Measurements from ENCODE around the gene TXNDC11. TPM values are rescaled to one million over a fixed set of nuclear protein-coding genes. Genes with fewer than 3 reads are reported as not detected.

The TXNDC11 gene
- polyA plus RNA-seq, 1 donor (not counting 4 experiments of a cell fraction or from before 2014, with no cell fraction given): 35.9 TPM

GRCh38 chr16:11705311-11706025 is 37.2 kb downstream of the TXNDC11 start:
- no peak overlapping the region for H2AFZ ChIP-seq (ENCODE audit: control insufficient read depth, low read length)
- H3K36me3 ChIP-seq (ENCODE audit: control insufficient read depth in 2 of 2, extremely low read depth in 1 of 2, insufficient read depth in 2 of 2, low read length in 2 of 2): peaks cover 10 to 19% of the 10 kb centered on the region in 2 experiments
- no peak for DNase-seq (ENCODE audit: low read depth, low spot score)
- H4K20me1 ChIP-seq (ENCODE audit: control insufficient read depth, extremely low read depth, insufficient read depth, low read length): peaks cover 2% of the 10 kb centered on the region
- peaks cover 12% of the 10 kb centered on the region for H3K79me2 ChIP-seq (ENCODE audit: control insufficient read depth, insufficient read depth, low read length)
- peaks cover 2% of the 10 kb centered on the region for H3K9me1 ChIP-seq (ENCODE audit: control insufficient read depth, extremely low read depth, insufficient read depth, low read length)
- dilution Hi-C loops (cut with MboI; ENCODE audit: extremely low pct_ligation_motif_present, low sequenced_read_pairs): no loop called here
- no peak overlapping the region for H3K9ac ChIP-seq (ENCODE audit: control insufficient read depth, extremely low read depth, insufficient read depth, low read length)
- no peaks in the 10 kb centered on the region for H3K9me3 ChIP-seq (ENCODE audit: control insufficient read depth, low read depth, low read length)
- no peak overlapping the region for H3K27ac ChIP-seq (ENCODE audit: control insufficient read depth, insufficient read depth, low read length)
- TF ChIP-seq EZH2 (IDR thresholded peaks at IDR 0.05; ENCODE audit: low read length) (no peak), CTCF (optimal IDR thresholded peaks at IDR 0.05 in 1 of 3, IDR thresholded peaks at IDR 0.05 in 1 of 3, conservative IDR thresholded peaks at IDR 0.05 in 1 of 3; ENCODE audit: extremely low read depth in 1 of 3, insufficient read depth in 2 of 3, low read length in 3 of 3) (no peak)
- H3K4me2 ChIP-seq (ENCODE audit: control insufficient read depth, extremely low read depth, insufficient read depth, low read depth, low read length): no peak overlapping the region
- no peak for FAIRE-seq
- no peaks in the 10 kb centered on the region for H3K4me1 ChIP-seq (ENCODE audit: control insufficient read depth, extremely low read depth, insufficient read depth, low read length)
- H3K4me3 ChIP-seq (ENCODE audit: control insufficient read depth in 2 of 3, extremely low read depth in 1 of 3, insufficient read depth in 2 of 3, low read depth in 1 of 3, low read length in 3 of 3): no peak overlapping the region
- no peaks in the 10 kb centered on the region for H3K27me3 ChIP-seq (ENCODE audit: control insufficient read depth, extremely low read depth, insufficient read depth, low read length)

GRCh38 chr16:11700264-11701029 is 42.2 kb downstream of the TXNDC11 start:
- Histone ChIP-seq H3K36me3 (ENCODE audit: control insufficient read depth in 2 of 2, extremely low read depth in 1 of 2, insufficient read depth in 2 of 2, low read length in 2 of 2) (peaks cover 23 to 48% of the 10 kb centered on the region in 2 experiments), H3K4me2 (ENCODE audit: control insufficient read depth, extremely low read depth, insufficient read depth, low read depth, low read length) (no peak overlapping the region), H3K9me3 (ENCODE audit: control insufficient read depth, low read depth, low read length) (no peaks in the 10 kb centered on the region), H2AFZ (ENCODE audit: control insufficient read depth, low read length) (no peak overlapping the region), H3K27ac (ENCODE audit: control insufficient read depth, insufficient read depth, low read length) (no peak overlapping the region), H3K9me1 (ENCODE audit: control insufficient read depth, extremely low read depth, insufficient read depth, low read length) (peaks cover 2% of the 10 kb centered on the region), H3K4me3 (ENCODE audit: control insufficient read depth in 2 of 3, extremely low read depth in 1 of 3, insufficient read depth in 2 of 3, low read depth in 1 of 3, low read length in 3 of 3) (no peak overlapping the region), H3K27me3 (ENCODE audit: control insufficient read depth, extremely low read depth, insufficient read depth, low read length) (no peaks in the 10 kb centered on the region), H4K20me1 (ENCODE audit: control insufficient read depth, extremely low read depth, insufficient read depth, low read length) (peaks cover 3% of the 10 kb centered on the region), H3K4me1 (ENCODE audit: control insufficient read depth, extremely low read depth, insufficient read depth, low read length) (no peaks in the 10 kb centered on the region), H3K79me2 (ENCODE audit: control insufficient read depth, insufficient read depth, low read length) (peaks cover 11% of the 10 kb centered on the region), H3K9ac (ENCODE audit: control insufficient read depth, extremely low read depth, insufficient read depth, low read length) (no peak overlapping the region)
- dilution Hi-C loops (cut with MboI; ENCODE audit: extremely low pct_ligation_motif_present, low sequenced_read_pairs): no loop called here
- DNase-seq (ENCODE audit: low read depth, low spot score) (no peak), FAIRE-seq (no peak)
- TF ChIP-seq EZH2 (IDR thresholded peaks at IDR 0.05; ENCODE audit: low read length) (no peak), CTCF (optimal IDR thresholded peaks at IDR 0.05 in 1 of 3, IDR thresholded peaks at IDR 0.05 in 1 of 3, conservative IDR thresholded peaks at IDR 0.05 in 1 of 3; ENCODE audit: extremely low read depth in 1 of 3, insufficient read depth in 2 of 3, low read length in 3 of 3) (no peak)
